Stimulated activated CD4-positive, alpha-beta T cell treated with anti-CD3 and anti-CD28 coated beads, Interleukin-4, amount 100 ng/mL, for 1 hour (primary cell): ENCODE measurements around the gene IGF1R.

ENCODE experiments used
- DNase-seq: peaks from one replicate; pipeline ENCODE4 v3.0.0-alpha.2; 2020

IGF1R gene

DNA sequence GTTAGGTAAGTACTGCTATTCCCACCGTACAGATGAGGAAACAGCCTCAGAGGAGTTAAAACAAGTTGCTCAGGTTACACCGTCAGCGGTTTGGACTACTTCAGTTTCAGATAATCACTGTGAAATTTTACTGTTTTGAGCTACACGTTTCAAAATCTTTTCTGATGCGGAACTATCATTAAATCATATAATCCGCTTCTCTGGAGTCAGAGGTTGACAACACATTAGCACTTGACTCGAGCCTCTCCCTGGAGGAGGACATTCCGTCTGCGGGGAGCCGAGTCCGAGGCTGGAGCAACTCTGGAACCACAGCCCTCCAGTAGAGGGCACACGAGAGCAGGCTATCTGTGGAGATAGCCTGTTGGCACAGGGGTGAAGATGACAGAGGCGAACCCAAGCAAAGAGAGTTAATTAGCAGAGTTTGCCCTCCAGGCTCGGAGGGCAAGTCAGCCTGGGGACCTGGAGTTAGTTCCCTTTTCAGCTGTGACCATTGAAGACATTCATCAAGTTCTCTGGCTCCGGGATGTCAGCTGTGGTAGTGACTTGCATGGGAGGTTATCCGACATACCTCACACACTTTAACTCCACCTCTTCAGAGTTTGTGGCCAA is 131.2 kb downstream of the IGF1R start:
- peak; percentile 78 for DNase-seq

DNA sequence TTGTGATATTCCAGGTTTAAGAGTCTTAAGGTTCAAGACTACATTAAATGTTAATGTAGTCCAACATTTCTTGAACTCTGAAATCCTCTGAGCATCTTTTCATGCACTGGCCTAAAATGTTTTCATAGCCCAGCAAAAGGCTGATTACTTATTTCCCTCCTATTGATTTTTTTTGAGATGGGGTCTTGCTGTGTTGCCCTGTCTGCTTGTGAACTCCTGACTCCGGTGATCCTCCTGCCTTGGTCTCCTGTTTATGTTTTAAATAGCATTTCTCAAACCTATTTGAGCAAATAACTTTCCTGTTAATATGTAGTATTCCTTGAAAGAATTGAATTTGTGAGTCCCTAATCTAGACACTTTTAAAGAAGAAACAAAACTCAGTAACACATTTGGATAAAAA is 133.5 kb downstream of the IGF1R start:
- no peak for DNase-seq

DNA sequence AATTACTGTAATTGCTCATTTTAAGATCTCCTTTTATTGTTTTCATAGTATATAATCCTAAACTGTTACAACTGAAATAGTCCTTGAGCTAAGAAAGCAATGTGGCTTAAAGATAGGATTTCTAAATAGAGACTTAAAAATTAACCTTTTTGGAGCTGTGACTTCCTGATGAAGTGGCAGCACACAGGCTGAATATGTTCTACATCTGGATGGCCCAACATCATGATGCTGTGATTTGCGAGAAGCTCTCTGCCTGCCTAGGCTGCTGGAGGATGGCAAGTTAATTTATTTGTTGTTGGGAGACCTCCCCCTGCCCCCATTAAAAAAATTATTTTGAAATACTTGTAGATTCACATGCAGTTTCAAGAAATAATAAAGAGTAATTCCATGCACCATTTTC is 134.5 kb downstream of the IGF1R start:
- no peak for DNase-seq

DNA sequence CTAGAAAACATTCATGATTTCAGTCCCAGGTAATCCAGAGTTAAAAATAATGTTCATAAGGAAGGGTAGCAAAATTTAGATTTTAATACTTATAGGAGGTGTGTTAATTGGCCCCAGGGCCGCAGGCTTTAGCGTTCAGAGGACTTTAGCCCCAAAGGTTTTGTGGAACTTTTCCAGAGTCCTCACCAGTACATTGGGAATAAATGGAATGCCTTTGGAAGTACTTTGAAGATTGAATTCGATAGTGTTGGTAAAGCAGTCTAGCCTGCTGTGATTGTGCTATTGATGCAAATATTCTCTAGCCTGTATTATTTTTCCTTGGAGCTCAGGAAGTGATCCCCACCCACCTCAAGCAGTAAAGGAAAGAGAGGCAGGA is 137.1 kb downstream of the IGF1R start:
- DNase-seq: no peak

DNA sequence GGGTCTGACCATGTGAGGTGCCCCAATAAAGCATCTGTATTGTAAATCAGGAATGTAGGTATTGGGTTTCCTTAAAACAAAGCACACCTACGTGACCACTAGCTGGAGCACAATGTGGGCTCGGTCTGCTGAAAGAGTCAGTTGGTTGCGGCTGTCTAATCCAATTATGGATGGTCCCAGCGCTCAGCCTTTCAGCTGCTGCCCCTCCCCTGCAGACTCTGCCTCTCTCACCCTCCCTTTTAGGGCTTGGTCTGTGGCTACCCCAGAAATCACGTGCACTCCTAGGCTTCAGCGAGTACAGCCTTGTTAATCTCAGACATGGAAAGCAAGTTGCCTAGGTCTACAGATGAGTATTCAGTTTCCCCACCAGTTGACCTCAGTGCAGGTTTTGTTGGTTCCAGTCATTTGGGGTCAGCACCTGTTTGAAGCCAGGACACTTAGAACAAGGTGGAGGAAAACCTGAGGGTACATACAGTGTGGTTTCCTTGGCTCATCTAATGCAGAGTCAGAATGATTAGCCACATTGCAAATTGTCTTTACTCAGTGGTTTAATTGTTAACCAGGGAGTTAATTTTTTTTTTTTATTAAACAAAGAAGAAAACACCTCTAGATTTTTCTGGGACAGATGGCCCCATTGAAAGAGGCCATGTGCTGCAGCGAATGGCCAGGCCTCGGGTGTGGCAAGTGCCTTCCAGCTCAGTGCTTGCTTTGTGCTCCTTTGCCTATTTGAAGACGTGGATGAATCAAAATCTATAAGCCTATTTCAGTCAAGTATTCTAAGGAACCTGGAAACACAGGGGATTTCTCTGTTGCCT is 137.7 kb downstream of the IGF1R start:
- DNase-seq: no peak

DNA sequence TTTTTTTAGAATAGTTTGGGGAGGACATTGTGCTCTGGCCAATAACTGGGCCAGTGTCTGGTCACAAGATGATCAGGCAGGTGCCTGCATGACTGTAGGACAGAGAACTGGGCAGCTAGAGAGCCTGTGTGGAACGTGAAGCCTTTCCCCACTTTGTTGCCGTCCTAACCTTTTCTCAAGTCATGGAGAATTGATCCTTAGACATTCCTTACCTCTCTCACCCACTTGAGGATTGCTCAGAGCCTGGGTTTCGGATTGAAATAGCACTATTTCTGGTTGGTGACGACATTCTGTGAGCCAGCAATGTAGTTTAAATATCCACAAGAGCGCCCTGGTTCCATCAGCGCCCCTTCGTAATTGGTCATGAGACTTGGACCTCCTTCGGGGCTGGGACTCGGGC is 138.4 kb downstream of the IGF1R start:
- DNase-seq: no peak

DNA sequence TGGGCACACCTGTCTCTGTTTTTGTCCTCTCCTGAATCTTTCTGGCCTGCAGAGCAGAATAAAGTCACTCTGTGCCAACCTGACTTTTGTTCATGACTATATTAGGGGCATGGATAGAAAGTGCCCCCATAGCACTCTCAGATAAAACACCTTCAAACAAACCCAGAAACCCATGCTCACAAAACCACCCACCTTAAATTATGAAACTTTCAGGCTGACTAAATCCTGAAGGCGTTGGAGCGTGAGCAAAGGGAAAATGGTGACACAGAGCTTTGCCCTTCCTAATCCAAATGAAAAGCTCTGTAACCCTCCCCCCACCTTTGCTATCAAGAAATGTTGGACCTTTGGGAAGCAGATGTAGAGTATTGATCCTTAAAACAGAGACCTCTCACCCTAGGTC is 138.9 kb downstream of the IGF1R start:
- no peak for DNase-seq

DNA sequence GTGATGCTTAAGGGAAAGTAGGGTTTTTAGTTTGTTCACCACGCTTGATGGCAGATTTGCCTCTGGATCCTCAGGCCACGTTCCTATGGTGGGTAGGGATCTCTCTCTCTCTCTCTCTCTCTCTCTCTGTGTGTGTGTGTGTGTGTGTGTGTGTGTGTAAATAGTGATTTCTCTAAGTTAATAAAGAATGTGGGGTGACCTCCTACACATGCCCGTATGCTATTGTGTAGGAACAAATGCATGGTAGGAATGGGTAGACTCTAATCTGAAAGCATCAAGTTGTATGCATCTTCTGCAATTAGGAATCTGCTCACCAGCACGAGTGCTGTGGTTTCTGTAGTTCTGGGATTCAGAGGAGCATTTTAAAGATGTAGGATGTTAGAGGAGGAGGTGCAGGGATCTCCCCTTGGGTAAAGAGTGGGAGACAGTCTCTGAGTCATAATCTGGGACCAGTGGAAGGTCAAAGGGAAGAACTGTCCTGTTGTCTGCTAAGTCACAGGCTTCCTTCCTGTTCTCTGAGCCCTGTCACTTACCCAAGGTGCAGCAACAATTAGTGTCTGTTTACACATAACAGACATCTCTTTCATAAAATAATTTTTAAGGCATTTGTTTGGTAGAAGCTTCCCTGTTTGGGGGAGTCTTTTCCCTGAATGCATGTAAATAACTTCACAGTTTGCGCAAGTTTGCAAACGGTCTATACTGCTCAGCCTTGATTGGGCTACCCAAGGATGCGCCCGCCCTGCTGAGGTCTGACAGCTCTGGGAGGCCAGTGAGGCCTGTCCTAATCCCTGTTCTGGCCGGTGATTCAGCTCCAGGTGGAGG is 139.8 kb downstream of the IGF1R start:
- no peak for DNase-seq

DNA sequence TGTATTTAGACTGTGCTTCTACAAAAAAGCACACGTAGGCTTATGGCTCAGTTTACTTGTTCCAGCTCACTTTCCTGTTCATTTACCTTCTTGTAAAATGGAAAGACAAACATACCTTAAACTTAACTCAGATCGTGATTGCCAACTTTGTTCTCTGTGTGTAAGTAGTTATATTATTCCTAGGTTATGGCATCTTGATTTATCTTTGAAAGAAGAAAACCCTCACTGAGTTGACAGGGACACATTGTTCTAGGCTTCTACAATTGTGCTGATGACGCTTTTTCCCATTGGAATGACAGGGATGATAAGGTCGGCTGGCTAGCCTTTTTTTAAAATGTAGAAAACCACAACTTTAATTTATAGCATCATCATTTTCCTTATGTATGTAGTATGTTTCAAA is 140.7 kb downstream of the IGF1R start:
- no peak for DNase-seq

DNA sequence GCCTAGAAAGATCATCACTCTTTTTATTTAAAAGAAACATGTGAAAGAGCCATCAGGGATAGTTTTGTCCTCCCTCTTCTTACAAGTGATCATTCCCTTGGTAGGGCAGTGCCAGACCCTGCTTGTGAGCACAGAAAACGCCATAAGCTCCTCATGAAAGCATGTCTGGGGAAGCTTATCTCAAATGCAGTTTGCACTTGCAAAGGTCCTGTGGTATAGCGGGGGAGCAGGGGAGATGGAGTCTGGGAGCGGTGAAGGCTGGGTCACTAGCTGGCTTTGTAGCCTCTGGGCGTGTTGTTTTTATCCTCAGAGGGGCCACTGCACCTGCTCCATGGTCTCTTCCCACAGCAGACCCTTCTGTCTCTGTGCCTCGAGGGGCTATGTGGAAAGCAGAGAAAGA is 141.9 kb downstream of the IGF1R start:
- no peak for DNase-seq

DNA sequence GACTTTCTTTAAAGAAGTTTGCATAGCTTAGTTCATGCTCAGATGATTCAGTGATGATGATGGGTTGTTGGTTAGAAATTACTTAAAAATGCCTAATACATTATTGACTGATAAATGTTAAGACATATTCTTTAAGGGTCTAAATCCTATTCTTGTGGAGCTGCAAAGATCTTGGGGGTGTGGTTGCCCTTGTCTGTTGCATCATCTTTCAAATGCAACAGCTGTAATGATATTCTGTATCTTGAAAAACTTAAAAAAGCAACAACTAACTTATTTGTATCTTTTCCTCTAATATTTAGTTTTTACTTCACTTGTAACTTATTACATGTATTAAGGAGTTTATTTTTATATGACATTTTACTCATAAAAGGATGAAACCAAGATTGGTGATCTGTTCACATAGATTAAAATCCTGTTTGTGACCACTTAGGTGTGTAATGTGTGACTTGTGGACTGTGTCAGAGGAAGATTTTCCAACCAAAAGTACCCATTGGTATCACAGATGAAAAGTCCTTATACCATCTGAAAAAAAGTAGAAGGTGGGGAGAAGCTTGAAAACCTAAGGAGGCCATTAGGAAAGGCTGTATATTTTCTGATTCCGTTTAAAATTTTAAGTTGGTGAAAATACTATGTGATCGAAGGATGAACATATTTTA is 142.8 kb downstream of the IGF1R start:
- DNase-seq: no peak

DNA sequence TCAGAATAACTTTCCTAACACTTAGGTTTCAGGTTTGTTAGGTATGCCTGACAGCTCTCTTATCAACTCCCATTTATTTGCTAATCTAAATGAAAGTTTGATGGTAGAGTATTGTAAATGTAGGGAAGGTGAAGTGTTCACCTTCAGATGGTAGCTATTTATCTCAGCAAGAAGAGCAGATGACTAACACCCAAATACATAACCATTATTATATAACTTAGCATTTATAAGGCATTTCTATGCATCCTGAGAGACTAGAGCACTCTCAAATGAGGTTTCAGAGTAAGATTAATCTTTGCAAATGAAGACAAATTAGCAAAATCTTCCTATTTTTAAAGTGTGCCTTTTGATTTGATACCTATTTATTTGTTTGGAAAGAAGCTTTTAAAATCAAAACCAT is 143.8 kb downstream of the IGF1R start:
- no peak for DNase-seq

DNA sequence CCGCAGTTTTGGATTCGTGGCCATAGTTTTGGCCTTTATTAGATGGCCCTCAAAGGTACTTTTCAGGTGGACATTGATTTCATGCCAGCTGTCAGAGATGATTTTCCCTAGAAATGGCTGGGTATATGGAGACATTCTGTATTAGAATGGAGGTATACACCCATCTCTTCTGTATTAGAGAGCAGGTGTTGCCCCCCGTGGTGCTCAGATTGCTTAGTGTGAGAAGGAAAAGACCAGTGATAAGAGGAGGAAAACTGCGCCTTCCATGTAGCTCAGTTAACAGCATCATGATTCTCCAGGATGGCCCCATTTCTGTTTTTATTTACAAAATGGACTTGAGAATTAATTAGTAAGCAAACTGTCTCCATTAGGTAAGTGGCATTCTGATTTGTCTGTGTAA is 145.9 kb downstream of the IGF1R start:
- no peak for DNase-seq

DNA sequence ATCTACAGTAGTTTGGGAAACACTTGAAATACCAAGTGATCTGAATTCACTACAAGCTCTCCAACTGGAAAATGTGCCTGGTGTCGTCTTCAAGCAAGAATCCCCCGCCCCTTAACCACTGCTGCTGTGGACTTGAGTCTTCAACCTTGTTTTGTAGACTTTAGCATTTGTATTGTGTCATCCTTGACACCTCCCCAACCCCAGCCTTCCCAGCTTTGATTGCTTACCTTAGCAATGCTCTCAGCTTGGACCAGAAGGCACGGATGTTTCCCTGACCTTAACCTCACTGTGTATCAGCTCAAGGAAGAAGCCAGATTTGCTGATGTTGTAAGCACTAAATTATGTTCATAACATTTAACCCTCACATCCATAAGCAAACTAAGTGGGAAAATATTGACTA is 146.4 kb downstream of the IGF1R start:
- no peak for DNase-seq

DNA sequence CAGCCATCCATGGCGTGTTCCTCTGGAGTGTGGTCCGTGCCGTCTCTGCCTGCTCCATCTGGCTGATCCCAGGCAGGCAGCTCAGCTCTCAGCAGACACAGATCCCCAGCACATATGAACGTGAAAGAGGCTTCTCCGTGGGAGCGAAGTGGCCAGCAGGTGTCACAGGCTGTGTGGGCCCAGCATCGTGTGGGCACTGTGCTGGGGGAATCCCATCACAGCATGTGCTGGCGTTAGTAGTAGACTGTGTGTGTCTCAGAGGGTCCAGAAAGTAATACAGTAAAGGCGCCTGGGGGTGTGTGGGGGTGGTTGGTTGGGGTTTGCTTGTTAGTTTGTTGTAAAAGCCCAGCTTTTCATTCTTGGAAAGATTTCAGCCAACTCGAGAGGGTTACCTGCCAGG is 147.6 kb downstream of the IGF1R start:
- DNase-seq: no peak

DNA sequence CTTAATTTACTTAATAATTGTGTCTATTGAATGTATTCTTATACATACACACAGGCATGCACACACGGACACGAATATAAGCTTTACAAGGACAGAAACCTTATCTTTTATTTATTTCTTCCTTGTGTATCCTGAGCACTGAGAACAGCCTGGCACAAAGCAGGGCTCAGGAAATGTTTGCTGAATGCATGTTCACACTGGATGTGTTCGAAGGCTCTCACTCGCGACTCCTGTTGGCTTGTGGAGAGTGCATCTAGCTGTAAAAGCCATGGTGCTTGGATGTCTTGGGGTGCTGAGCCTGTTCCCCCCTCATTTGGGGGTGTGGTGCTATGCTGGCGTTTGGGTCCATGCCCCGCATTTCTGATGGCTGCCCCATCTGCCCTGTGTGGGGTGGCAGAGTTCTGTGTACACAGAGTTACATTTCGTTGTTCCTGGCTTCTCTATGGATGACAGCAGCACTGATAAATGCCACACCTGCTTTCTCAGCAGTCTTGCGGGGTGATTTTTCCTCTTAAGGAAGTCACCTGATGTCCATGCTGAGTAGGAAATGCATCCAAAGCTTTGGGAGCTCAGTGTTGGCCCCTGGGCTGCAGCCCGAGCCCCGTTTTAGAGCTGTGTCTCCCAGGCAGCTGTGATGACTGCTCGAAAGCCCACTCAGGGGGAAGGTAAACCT is 148.5 kb downstream of the IGF1R start:
- DNase-seq: no peak

DNA sequence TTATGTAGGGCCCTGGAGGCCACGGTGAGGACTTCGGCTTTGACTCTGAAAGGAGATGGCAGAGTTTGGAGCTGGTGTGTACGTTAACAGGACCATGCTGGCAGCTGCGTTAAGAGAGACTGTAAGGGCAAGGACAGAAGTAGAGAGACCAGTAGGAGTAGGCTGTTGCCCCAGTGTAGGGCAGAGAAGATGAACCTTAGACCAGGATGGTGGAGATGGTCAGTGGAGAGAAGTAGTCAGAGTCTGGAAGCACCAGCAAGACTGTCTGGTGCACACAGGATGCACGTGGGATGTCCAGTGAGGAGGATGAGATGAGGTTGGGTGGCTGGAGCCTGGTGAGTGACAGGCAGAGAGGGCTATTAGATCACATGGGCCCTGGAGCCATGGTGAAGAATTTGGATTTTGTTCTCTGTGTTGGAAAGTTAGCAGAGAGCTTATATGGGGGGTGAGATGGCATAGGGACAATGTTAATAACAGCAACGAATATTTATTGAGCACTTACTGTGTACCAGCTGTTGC is 150.1 kb downstream of the IGF1R start:
- DNase-seq: no peak

DNA sequence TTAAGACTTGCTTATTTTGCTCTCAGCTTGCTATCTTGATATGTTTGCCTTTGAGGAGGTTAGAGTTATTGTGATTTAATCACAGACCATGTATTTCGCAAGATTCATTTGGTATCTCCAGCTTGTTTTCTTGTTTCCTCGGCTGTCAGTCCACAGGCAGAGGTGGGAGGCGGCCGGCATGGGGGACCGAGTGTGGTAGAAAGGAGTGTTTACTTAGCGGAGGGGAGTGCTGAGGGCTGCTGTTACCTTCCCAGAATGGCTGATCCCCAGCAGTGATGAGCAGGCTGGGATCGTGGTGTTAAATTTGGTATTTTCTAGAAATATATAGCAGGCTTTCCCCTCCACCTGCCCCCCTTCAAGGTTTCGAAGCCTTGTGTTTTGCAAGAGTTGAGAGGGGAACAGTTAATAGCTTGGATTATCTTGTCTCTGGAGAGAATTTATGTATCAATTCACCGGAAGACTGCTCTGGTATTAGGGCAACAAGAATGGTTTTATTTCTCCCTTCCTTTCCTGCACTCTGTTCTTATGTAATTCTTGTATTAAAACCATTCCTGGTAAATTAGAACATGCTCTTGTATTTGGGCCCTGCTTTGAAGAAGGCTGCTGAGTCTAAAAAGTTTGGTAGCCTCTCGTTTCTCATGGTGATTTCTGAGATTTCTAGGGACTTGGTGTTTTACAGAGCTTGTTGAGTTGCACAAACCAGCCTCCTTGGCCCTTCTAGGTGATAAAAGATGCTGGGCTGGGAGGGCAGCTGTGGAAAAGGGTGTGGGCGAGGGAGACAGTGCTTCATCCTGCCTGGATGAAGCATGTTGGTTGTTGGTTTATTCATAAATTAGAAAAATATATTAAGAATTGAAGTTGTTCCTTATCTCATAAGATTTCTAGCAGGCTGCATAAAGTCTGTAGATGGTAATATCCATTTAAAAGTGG is 151.4 kb downstream of the IGF1R start:
- no peak for DNase-seq

DNA sequence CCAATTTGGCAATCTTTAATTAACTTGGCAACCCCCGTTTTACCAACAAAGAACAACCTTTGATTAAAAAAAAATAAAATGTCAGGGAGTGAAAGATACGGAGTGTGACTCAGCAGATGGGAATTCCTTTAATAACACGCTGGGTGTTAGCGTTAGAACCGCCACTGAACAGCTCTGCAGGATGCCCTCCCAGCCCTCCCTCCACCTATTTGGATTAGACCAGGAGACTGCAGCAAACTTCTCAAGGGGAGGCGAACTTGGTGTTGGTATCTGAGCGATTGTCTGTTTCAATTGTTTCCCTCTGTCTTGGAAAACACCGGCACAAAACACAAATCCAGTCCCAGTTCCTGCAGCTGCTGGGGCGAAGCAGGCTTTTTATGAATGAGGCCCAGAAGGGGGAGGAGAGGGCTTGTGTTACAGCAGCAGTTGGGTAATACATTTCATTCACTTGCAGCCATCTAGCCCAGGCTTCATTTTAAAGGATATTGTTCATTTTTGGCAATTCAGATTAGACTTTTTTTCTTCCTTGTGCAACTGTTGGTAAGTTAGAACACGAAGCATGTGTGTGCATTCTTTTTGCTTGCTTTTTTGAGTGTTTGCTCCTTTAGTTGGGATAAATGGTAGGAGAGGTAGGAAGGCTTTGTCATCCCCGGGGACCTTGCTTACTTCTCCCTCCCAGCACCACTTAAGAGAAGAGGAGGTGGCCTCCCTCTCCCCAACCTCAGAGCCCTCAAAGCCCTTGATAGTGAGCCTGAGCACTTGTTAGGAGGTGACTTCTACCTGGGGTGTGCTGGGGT is 152.3 kb downstream of the IGF1R start:
- no peak for DNase-seq

DNA sequence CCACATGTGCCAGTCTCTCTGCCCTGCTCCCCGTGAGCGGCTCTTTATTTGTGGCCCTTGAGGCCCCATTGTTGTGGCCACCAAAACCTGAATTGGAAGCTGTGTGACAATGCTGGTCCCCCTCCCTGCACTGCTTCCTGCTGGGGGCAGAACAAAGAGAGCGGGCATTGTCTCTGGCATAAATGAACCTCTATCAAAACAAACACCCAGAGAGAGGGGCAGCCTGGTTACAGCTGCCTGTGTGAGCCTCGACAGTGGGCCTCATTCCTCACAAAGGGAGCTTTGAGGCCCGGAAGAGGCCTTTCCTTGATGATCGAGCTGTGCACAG is 152.9 kb downstream of the IGF1R start:
- no peak for DNase-seq

DNA sequence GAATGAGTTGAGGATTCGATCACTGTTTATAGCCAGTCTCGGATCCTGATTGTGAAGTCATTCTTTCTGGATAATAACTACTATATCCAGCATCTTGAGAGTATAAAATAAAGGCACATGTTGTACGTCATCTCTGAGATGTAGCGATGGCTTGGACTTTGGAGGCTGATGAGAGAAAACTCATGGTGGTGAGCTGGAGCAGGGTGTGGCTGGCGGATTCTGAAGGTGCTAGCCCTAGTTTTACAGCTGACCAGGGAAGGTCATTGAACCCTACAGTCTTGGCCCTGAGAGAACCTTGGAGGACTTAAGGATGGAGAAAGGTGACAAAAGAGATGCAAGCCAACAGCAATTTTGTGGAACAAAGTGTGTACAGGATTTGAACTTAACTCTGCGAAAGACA is 153.8 kb downstream of the IGF1R start:
- DNase-seq: no peak
